SU-DHL-6 (cell line): ENCODE data around the gene SLC25A28.
A peak's percentile ranks its signal among the peaks of the same experiment; 100 is the strongest.

Source experiments
- H2AFZ ChIP-seq: fragments of 200-600 bp; sonication (generic); 2 replicates; pipeline ENCODE4 v1.6.1; 2014; ENCODE audit warnings: low read depth, mild to moderate bottlenecking, moderate library complexity, mixed read lengths, antibody characterized with exemption, low read length; ENCODE audit not compliant: severe bottlenecking
- H3F3A ChIP-seq: fragments of 200-600 bp; shearing (Covaris generic); 2 replicates; pipeline ENCODE4 v1.6.0; 2016; ENCODE audit warnings: antibody characterized with exemption, mild to moderate bottlenecking; ENCODE audit not compliant: insufficient read depth
- H3K27ac ChIP-seq: fragments of 200-600 bp; sonication (generic); 2 replicates; pipeline ENCODE4 v1.5.1; 2016; ENCODE audit warnings: low read depth, mild to moderate bottlenecking, low read length, moderate library complexity, mixed read lengths
- H3K27me3 ChIP-seq: fragments of 200-600 bp; sonication (generic), shearing (Covaris generic); 2 replicates; pipeline ENCODE4 v1.6.0; 2014; ENCODE audit warnings: mild to moderate bottlenecking, low read length
- H3K36me3 ChIP-seq: fragments of 200-600 bp; sonication (generic); 2 replicates; pipeline ENCODE4 v1.6.1; 2014; ENCODE audit warnings: mild to moderate bottlenecking, low read length, mixed read lengths
- H3K4me2 ChIP-seq: fragments of 300-600, 200-600 bp; shearing (Covaris generic), sonication (generic); 2 replicates; pipeline ENCODE4 v1.6.0; 2014; ENCODE audit warnings: low read length, low read depth, mild to moderate bottlenecking; ENCODE audit not compliant: poor library complexity, severe bottlenecking
- H3K4me3 ChIP-seq: fragments of 200-600 bp; sonication (generic); 2 replicates; pipeline ENCODE4 v1.5.1; 2014; ENCODE audit warnings: antibody characterized with exemption, low read length, mild to moderate bottlenecking, mixed read lengths; ENCODE audit not compliant: insufficient read depth, poor library complexity, severe bottlenecking
- H3K79me2 ChIP-seq: fragments of 200-600 bp; sonication (generic); 2 replicates; pipeline ENCODE4 v1.6.1; 2014; ENCODE audit warnings: mild to moderate bottlenecking, low read length, moderate library complexity; ENCODE audit not compliant: insufficient read depth
- H3K9ac ChIP-seq: fragments of 200-600 bp; sonication (generic); 2 replicates; pipeline ENCODE4 v1.7.0; 2014; ENCODE audit warnings: mild to moderate bottlenecking, low read length
- H3K9me2 ChIP-seq: fragments of 200-600 bp; sonication (generic); replicated peaks from 2 replicates; pipeline ENCODE4 v1.6.1; 2014; ENCODE audit warnings: low read length; ENCODE audit not compliant: insufficient read depth
- H3K9me3 ChIP-seq: fragments of 200-600 bp; sonication (generic); 2 replicates; pipeline ENCODE4 v1.6.1; 2014; ENCODE audit warnings: low read length, mixed read lengths; ENCODE audit not compliant: insufficient read depth
- H4K20me1 ChIP-seq: fragments of 200-600 bp; sonication (generic); 2 replicates; pipeline ENCODE4 v1.6.1; 2014; ENCODE audit warnings: low read depth, mild to moderate bottlenecking, antibody characterized with exemption, low read length, moderate library complexity, mixed read lengths
- CTCF ChIP-seq: fragments of 200-600 bp; sonication (generic); IDR thresholded peaks from one replicate; pipeline ENCODE4 v1.5.1; 2017; ENCODE audit warnings: antibody characterized with exemption, mild to moderate bottlenecking, low read length, moderate library complexity; ENCODE audit not compliant: insufficient read depth, poor library complexity, severe bottlenecking
- EZH2phosphoT487 ChIP-seq: fragments of 200-600 bp; sonication (generic), shearing (Covaris generic); conservative IDR thresholded peaks from 2 replicates; pipeline ENCODE4 v1.6.1; 2018; ENCODE audit warnings: mild to moderate bottlenecking, antibody characterized with exemption, low read length, moderate library complexity, mixed read lengths

SLC25A28 gene

GRCh38 chr10:99659031-99659867, 39.0 kb upstream of the SLC25A28 start, which contains the start of gene ENTPD7:
Gene ENTPD7 (plus strand): TSS chr10:99659509. CDS start chr10:99659957, 448 bp downstream.
- Histone ChIP-seq H3K27me3 (no peaks in the 10 kb centered on the region), H3K4me2 (peak within 1 kb of the TSS; percentile 90), H3K79me2 (no peaks in the 10 kb centered on the region), H4K20me1 (no peaks in the 10 kb centered on the region), H3K9ac (peak within 1 kb of the TSS; percentile 78), H3K9me2 (no peaks in the 10 kb centered on the region), H3K27ac (no peak within 1 kb of the TSS), H3F3A (no peaks in the 10 kb centered on the region), H3K36me3 (no peaks in the 10 kb centered on the region), H3K9me3 (no peaks in the 10 kb centered on the region), H2AFZ (peak within 1 kb of the TSS; percentile 97), H3K4me3 (peak within 1 kb of the TSS; percentile 85)
- TF ChIP-seq CTCF (no peak), EZH2phosphoT487 (no peak)

- Histone ChIP-seq H3K9me3 (no peaks in the 10 kb centered on the region), H4K20me1 (no peaks in the 10 kb centered on the region), H3K4me3 (peak overlapping the region; percentile 60), H3K4me2 (peak overlapping the region; percentile 80), H3F3A (no peaks in the 10 kb centered on the region), H3K27me3 (no peaks in the 10 kb centered on the region), H3K79me2 (no peaks in the 10 kb centered on the region), H3K36me3 (no peaks in the 10 kb centered on the region), H2AFZ (peak overlapping the region; percentile 97), H3K9ac (peak overlapping the region; percentile 78), H3K27ac (no peak overlapping the region), H3K9me2 (no peaks in the 10 kb centered on the region)
- TF ChIP-seq EZH2phosphoT487 (no peak), CTCF (no peak)
Measured at GRCh38 chr10:99658622-99659030, 38.4 kb upstream of the SLC25A28 start.

GRCh38 chr10:99656199-99657064, 36.2 kb upstream of the SLC25A28 start:
- Histone ChIP-seq H4K20me1 (no peaks in the 10 kb centered on the region), H3K36me3 (no peaks in the 10 kb centered on the region), H3K79me2 (no peaks in the 10 kb centered on the region), H3F3A (no peaks in the 10 kb centered on the region), H3K4me2 (no peak overlapping the region), H3K4me3 (no peak overlapping the region), H3K27ac (no peak overlapping the region), H3K9me3 (no peaks in the 10 kb centered on the region), H2AFZ (no peak overlapping the region), H3K27me3 (no peaks in the 10 kb centered on the region), H3K9me2 (no peaks in the 10 kb centered on the region), H3K9ac (no peak overlapping the region)
- TF ChIP-seq CTCF (no peak), EZH2phosphoT487 (no peak)
